GM19023 (cell line): ENCODE results near the gene NDUFB7.
"Not testable (repeated sequence)": the region's sequence is repeated elsewhere in the genome, so short reads cannot be mapped to it uniquely, and the experiment has no call there.

Experiments
- ATAC-seq: cut with Tn5 transposase; IDR thresholded peaks from one replicate; pipeline ENCODE4 v1.9.1; 2021; ENCODE audit warnings: mild to moderate bottlenecking, moderate library complexity; ENCODE audit not compliant: unreplicated experiment

NDUFB7 gene

DNA sequence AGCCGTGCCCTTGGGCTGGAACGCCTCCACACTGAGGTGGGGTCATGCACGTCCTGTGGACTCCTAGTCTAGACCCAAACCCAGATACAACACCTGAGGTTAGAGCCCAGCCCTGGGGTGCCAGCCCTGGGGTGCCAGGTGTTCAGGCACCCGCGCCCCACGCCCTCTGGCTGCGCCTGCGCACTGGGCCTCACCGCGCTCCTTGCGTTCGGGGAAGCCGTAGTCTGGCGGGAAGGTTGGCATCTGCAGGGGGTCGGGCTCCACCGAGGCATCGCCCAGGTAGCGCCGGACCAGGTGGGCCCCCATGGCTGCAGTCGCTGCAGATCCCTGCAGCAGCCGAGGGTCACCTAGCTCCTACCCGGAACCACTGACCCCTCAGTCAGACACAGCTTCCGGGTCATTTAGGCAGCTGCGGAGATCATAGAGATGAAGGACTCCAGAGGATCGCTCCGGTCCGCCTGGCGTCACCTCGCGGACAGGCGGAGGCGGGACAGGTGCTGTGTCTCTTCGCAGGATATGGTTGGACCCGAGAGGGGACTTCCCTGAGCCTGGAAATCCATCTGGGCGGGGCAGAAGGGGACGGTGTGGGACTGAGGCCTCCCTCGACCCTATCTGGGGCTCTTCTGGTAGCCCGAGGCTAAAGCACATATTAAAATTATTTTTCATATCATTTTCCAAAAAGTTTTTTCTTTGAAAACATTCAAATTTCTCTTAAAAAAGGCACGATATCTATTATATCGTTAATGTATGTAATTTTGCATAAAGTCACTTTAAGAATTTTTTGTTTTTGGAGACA, at the start of gene NDUFB7:
NDUFB7 (minus strand) TSS at position 372 of the 796 bp plus-strand sequence; CDS start at position 306, 66 bp downstream.
- ATAC-seq: peak; percentile 75

DNA sequence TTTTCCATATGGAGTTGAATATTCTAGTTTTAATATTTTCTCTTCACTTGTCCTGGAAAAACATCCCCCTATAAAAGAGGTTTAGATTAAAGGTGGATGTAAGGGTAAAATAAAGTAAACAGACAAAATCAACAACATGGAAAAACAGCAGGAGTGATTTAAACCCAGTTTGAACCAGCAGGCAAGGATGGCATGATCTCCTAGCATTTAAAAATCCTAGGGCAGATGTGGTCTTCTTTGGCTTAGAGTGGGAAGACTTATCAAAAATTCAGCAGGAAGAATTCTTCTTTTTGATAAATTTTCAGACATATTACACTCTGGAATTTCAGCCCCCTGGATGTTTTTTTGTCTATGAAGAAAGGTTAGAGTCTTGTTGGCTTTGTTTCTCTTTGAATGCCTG, 47.5 kb upstream of the NDUFB7 start:
- ATAC-seq: no peak

DNA sequence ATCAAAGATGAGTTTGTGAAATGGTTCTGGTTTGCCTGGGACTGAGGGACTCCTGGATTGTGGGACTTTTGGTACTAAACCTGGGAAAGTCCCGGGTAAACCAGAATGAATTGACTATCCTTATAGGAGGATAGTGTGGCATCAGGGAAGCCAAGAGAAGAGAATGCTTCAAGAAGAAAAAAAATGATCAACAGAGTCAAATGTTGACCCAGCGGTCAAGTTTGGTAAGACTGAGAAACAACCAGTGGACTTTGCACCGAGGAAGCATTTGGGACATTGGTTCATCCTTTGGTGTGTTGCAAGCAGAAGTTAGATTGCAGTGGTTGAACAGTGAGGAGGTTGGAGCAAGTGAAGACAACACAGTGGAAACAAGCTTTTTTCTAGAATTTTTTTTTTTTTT, 44.5 kb upstream of the NDUFB7 start:
- no peak for ATAC-seq

DNA sequence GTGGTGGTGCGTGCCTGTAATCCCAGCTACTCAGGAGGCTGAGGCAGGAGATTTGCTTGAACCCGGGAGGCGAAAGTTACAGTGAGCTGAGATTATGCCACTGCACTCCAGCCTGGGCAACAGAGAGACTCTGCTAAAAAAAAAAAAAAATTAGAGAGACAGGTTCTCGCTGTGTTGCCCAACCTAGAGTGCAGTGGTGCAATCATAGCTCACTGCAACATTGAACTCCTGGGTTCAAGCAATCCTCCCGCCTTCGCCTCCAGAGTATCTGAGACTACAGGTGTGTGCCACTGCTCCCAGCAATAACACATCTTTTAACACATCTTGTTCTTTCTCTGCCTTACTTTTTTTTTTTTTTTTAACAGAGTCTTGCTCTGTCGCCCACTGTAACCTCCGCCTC, 43.8 kb upstream of the NDUFB7 start:
- no peak for ATAC-seq

DNA sequence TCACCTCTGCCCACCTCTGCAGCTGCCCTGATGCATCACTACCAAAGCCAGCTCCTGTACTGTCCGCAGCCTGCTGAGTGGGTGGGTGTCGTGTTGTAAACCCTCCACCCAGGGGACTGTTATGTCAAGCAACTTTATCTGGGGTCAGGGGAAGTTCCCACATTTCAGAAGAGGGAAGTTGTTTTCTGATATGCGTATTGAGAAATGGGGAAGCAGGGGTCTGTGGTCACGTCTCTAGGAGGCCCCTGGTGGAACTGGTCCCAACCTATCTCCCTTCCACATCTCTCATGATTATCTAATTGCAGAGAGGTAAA, 42.2 kb upstream of the NDUFB7 start:
- no peak for ATAC-seq

DNA sequence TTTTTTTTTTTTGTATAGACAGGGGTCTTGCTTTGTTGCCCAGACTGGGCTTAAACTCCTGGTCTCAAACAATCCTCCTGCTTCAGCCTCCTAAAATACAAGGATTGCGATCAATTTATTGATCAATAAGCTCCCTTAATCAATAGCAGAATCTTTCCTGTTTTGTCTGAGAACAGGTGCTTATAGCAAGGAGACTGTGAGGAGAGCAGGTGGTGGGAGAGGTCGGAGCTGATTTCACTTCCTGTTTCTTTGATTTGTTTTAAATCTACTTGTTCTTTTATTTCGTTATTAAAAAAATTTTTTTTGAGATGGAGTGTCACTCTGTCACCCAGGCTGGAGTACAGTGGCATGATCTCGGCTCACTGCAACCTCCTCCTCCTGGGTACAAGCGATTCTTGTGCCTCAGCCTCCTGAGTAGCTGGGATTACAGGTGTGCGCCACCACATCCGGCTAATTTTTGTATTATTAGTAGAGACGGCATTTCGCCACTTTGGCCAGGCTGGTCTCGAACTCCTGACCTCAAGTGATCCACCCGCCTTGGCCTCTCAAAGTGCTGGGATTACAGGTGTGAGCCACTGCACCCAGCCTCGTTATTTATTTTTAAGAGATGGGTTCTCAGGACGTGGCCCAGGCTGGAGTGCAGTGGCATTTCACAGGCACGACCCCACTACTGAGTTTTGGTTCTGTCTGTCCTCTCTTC, 41.7 kb upstream of the NDUFB7 start:
- ATAC-seq: not testable (repeated sequence)

DNA sequence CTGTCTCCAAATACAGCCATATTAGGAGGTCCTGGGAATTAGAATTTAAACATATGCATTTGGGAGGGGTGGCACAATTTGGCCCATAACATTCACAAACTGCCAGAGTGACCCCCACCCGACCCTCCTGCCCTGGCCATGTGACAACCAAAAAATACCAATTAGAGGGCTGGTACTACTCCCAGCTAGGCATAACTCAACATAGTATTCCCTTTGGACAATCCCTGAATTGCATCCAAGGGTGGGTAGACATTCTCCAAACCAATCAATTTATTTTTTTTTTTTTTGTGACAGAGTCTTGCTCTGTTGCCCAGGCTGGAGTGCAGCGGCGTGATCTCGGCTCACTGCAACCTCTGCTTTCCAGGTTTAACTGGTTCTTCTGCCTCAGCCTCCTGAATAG, 40.8 kb upstream of the NDUFB7 start:
- ATAC-seq: no peak

DNA sequence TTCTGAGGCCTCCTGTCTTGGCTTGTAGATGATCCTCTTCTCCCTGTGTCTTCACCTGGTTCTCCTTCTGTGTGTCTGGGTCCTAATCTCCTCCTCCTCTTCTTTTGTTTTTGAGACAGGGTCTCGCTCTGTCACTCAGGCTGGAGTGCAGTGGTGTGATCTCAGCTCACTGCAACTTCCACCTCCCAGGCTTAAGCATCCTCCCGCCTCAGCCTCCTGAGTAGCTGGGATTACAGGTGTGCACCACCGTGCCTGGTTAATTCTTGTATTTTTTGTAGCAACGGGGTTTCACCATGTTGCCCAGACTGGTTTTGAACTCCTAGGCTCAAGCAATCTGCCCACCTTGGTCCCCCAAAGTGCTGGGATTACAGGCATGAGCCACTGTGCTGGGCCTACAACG, 40.4 kb upstream of the NDUFB7 start:
- not testable (repeated sequence) for ATAC-seq

DNA sequence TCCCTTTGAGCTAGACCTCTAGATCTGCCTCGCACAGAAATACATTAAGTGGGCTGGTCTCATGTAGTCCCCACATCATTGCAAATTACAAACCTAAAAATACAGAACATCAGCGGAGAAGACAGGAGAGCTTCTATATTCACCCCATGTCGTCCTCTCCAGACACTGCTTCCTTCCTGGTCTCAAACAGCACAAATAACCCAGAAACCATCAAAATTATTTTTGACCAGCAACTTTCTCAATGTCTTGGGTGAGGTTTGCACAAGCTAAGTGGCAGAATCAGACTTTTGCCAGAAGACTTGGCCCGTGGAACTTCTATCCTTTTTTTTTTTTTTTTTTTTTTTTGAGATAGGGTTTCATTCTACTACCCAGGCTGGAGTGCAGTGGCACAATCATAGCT, 39.2 kb upstream of the NDUFB7 start:
- ATAC-seq: no peak

DNA sequence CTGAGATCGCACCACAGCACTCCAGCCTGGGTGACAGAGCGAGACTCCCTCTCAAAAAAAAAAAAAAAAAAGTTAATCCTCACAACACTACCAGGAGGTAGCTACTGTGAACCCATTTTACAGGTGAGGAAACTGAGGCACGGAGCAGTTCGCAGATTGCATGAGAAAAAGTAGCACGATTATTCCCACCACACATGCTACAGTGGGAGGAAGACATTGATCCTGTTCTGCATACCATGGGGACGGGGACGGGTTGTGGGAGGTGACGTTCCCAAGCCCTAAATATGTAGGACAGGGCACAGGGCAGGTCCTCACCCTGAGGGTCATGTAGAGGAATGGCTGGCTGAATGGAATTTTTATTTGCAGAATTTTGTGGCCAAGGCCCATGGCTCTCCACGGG, 34.8 kb upstream of the NDUFB7 start:
- ATAC-seq: no peak

DNA sequence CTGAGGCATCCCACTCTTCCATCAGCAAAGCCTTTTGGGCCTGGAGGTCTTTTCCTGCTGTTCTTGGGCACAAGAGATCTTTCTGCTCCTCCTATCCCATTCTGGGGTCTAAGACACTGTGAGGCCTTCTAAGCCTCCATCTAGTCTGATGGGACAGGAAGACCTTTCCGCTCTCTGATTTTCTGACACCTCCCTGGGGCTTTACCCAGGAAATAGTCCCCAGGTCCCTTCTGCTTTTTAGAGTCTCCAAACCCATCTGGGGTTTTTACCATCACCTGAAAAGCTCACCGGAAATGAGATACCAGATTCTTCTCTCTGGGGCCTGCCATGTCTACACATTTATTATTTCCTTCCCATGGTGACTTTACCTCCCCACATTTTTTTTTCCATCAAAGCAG, 32.1 kb upstream of the NDUFB7 start:
- ATAC-seq: peak; percentile 74

DNA sequence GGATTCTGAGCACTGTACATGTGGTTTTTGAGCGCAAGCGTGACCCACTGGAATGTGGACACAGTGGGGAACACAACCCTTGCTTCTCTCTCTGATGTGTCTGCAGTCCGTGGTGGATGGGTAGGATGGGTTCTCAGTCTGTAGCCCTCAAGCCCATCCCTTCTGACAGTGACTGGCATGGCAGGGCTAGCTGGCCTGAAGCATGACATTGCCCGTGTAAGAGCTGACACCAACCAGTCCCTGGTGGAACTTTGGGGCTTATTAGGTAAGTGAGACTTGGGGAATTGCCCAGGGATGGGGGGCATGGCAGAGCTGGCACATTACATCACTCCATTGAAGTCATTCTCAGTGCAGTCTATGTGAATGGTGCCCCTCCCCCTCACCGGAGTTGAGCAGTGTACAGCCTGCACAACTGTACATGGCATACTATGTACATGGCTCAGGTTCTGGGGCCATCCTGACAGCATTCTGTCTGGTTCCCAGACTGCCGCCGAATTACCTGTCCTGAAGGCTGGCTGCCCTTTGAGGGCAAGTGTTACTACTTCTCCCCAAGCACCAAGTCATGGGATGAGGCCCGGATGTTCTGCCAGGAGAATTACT, 27.8 kb upstream of the NDUFB7 start:
- no peak for ATAC-seq

DNA sequence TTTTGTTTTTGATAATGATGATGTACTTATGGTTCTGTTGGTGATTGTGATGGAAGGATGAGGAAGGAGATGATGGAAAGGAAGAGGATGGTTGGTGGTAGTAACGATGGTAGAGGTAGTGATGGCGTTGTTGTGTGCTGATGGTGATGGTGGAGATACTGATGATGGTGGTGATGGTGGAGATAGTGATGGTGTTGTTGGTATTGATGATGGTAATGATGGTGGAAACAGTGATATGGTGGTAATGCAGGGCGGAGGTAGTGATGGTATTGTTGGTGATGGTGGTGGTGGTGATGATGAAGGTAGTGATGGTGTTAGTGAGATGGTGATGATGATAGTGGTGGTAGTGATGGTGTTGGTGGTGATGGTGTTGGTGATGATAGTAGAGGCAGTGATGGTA, 23.7 kb upstream of the NDUFB7 start:
- ATAC-seq: no peak

DNA sequence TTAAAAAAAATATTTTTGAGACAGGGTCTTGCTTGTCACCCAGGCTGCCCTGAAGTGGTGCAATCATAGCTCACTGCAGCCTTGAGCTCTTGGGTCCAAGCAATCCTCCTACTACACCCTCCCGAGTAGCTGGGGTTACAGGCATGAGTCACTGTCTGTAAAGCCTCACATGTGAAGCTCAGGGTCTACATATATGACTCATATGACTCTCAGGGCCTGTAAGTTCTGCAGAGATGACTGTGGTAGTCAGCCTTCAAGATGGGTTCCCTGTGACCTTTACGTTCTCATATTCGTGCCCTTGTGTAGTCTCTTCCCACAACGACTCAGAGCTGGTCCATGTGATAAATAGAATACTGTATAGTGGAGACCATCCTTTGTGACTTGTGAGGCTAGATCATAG, 17.6 kb upstream of the NDUFB7 start:
- not testable (repeated sequence) for ATAC-seq

DNA sequence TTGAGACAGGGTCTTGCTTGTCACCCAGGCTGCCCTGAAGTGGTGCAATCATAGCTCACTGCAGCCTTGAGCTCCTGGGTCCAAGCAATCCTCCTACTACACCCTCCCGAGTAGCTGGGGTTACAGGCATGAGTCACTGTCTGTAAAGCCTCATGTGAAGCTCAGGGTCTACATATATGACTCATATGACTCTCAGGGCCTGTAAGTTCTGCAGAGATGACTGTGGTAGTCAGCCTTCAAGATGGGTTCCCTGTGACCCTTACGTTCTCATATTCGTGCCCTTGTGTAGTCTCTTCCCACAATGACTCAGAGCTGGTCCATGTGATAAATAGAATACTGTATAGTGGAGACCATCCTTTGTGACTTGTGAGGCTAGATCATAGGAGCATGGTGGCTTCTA, 13.3 kb upstream of the NDUFB7 start:
- ATAC-seq: peak; percentile 67

DNA sequence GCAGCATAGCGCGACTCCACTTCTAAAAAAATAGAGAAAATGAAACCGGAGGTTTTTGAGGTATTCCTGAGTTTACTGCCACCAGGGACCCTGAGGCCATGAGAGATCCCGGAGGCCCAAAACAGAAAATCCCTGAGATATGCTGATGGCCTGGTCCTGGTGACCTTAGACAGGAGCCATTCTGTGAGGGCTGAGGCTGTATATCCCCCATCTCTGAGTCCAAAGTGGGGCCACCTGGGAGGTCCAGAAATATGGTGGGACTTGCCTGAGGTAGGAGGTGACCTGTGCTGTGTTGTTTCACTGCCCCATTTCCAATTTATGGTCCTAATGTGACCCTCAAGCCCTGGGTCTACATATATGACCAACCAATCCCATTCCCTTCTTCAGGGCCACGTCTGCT, 12.5 kb upstream of the NDUFB7 start:
- not testable (repeated sequence) for ATAC-seq

DNA sequence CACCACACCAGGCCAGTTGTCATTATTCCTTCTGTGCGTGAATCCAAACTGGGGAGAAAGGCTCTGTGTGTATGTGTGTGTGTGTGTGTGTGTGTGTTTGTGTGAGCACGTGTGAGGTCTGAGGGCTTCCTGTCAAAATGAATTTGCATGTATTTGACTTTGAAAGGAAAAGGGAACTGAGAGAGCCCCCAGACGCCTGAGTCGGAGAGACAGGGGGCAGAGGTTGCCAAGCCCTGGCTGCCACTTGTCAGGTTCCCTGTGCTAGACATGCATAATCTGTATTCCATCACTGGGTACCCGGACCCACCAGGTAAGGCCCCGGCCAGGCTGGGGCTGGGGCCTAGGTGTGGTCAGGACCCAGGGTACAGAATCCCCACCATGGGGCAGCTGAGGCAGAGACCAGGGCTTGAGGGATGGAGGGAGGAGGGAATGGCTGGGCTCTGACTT, 11.1 kb upstream of the NDUFB7 start, which contains the start of gene CLEC17A:
CLEC17A (plus strand) TSS at position 191 of the 447 bp plus-strand sequence; CDS start at position 268, 77 bp downstream.
- ATAC-seq: no peak

DNA sequence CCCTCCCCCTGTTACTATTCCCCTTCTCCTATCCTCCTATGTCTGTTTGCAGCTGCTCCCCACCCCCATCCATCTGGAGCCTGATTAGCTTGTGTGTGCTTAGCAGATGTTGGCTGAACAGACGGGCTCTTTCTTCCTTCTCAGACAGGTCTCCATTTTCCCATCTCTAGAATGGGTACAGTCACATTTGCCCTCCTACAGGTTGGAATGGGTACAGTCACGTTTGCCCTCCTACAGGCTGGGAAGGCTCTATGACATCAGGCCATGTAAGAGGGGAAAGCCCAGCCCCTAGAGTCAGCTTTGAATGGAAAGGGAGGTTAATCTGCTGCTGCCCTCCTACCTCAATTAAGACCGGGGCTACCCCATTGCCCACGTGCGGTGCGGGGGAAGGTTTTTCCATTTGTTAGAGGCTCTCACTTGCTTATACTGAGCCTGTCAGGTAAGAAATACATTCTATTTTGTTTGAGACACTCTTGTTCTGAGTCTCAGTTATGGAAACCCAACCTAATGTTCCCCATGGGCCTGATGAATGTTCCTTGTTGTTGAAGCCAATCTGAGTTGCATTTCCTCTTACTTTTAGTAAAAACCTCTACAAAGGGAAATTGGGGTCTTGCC, 8.9 kb upstream of the NDUFB7 start:
- no peak for ATAC-seq

DNA sequence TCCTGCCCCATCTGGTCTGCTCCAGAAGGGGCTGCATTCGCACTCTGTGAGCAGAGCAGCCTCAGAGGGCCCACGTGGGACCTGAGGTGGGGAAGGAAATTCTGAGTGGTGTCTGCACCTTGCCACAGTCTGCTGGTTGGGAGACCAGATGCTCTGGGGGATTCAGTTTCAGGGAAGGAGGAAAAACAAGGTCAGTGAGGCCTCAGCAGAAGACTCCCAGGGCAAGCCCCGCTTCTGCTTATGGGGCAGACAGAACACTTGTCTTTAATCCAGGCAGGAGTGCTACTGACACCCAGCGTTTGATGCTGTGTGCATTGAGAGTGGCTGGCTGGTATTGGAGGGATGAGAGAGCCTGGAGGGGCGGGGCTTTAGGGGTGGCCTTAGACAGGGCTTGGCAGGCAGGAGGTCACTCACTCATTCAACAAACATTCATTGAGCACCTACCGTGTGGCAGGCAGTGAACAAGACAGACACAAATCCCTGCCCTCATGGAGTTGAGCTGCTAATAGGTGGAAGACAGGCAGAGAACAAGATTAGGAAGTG, 6.1 kb upstream of the NDUFB7 start:
- ATAC-seq: no peak

DNA sequence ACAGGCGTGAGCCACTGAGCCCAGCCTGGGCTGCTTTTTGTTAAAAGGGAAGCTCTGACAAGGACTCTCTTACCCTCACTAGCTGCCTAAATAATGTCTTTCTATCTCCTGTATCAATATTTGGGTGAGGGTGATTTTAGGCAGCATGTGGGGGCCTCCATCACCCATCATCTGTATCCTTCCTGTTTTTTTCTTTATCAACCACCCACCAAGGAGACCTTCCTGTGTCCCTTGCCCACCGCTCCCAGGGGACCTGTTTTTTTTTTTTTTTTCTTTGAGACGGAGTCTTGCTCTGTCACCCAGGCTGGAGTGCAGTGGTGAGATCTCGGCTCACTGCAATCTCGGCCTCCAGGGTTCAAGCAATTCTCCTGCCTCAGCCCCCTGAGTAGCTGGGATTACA, 5.4 kb upstream of the NDUFB7 start:
- ATAC-seq: no peak

DNA sequence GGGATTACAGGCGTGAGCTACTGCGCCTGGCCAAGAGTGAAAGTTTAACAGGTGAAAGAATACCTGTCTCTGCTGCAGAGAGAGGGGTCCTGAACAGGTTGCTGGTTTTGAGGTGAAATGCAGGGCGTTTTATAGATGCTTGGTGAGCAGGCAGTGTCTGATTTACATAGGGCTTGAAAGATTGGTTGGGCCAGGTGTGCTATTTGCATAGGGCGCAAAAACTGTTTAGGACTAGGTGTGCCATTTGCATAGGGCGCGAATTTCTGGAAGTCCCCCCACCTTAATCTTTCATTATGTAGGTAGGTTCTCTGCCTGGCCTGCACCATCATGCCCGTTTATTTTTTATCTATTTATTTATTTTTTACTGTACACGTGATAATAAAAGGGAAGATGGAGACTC, 4.5 kb upstream of the NDUFB7 start:
- no peak for ATAC-seq
